Colonic mucosa (tissue), 4 donors: ENCODE data around the gene FARP1. TPM values are rescaled to one million over a fixed set of nuclear protein-coding genes. Genes with fewer than 3 reads are reported as not detected.
A peak's percentile ranks its signal among the peaks of the same experiment; 100 is the strongest.

ENCODE experiments used
- DNase-seq: peaks from one replicate; pipeline ENCODE4 v3.0.0-alpha.2; 2020
- H3K27ac ChIP-seq: fragments of 200-600 bp; one replicate; pipeline ENCODE4 v1.8.0; 2021
- H3K27me3 ChIP-seq: fragments of 200-600 bp; one replicate; pipeline ENCODE4 v1.8.0; 2021
- H3K36me3 ChIP-seq: fragments of 200-600 bp; one replicate; pipeline ENCODE4 v1.8.0; 2021
- H3K4me1 ChIP-seq: fragments of 200-600 bp; one replicate; pipeline ENCODE4 v1.8.0; 2021; ENCODE audit warnings: mild to moderate bottlenecking
- H3K4me3 ChIP-seq: fragments of 200-600 bp; one replicate; pipeline ENCODE4 v1.8.0; 2021
- H3K9ac ChIP-seq, 2 donors: one replicate each; pipeline ENCODE4 v1.7.0; 2013; ENCODE audit warnings: control low read depth in 2 of 2, low read depth in 2 of 2, low read length in 2 of 2
- H3K9me3 ChIP-seq: fragments of 200-600 bp; one replicate; pipeline ENCODE4 v1.8.0; 2021
- intact Hi-C: fragments of 100-400 bp; cut with DNase I; formaldehyde crosslinking; loops from one replicate; pipeline ENCODE4 v1.14.1; 2022
- total RNA-seq, 2 donors: library from RNA; stranded (reverse); fragmentation: NEBNext Ultra II Directional in 1 of 2; extraction: Animal tissue kit (Norgen Biotek cat#: 25700) in 1 of 2; gene quantifications; one replicate each; pipeline ENCODE4 v1.2.1, GENCODE V29; 2021
- TF ChIP-seq, protein P1 (sequence below): fragments of 200-600 bp; IDR thresholded peaks from one replicate; pipeline ENCODE4 v1.8.0; 2022; ENCODE audit warnings: antibody characterized with exemption, mild to moderate bottlenecking
- donor health status: healthy.
- donor health status: DM: no; HTN: no; CAD: no.
- donor health status: DM: no; HTN: no; CAD: no.

The FARP1 gene
- total RNA-seq, 2 donors from 2014 or later, result 39.1 to 53.5 TPM

DNA sequence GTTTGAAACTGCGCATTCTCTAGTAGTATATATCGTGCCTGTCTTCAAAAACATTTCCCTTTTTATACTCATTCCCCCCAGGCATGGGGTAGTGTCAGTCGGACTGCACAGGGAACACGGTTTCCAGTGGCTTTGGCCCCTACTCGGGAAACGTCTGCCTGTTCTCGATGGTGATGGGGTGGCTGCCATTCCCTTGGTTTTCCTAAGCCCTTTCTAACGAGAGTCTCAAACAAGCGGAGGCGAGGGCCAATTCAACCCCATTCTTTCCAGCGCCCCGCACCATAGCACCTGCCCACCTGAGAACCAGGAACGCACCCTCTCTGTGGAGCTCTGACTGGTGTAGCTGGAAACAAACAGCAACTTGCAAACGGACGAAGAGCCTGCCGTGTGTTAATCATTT lies 306.4 kb downstream of the FARP1 start:
- no peak overlapping the region for H3K9ac ChIP-seq
- TF ChIP-seq, protein P1, sequence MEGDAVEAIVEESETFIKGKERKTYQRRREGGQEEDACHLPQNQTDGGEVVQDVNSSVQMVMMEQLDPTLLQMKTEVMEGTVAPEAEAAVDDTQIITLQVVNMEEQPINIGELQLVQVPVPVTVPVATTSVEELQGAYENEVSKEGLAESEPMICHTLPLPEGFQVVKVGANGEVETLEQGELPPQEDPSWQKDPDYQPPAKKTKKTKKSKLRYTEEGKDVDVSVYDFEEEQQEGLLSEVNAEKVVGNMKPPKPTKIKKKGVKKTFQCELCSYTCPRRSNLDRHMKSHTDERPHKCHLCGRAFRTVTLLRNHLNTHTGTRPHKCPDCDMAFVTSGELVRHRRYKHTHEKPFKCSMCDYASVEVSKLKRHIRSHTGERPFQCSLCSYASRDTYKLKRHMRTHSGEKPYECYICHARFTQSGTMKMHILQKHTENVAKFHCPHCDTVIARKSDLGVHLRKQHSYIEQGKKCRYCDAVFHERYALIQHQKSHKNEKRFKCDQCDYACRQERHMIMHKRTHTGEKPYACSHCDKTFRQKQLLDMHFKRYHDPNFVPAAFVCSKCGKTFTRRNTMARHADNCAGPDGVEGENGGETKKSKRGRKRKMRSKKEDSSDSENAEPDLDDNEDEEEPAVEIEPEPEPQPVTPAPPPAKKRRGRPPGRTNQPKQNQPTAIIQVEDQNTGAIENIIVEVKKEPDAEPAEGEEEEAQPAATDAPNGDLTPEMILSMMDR, result no peak
- DNase-seq, result no peak
- no peaks in the 10 kb centered on the region for H3K4me1 ChIP-seq
- H3K4me3 ChIP-seq, result no peak overlapping the region
- H3K27ac ChIP-seq, result no peak overlapping the region
- H3K36me3 ChIP-seq, result peaks cover 8% of the 10 kb centered on the region
- intact Hi-C loops, result loop anchor here (5.0 kb wide), 2 partner anchors 203 to 393 kb away; no protein-coding TSS in a partner anchor
- no peaks in the 10 kb centered on the region for H3K9me3 ChIP-seq
- H3K27me3 ChIP-seq, result no peaks in the 10 kb centered on the region

DNA sequence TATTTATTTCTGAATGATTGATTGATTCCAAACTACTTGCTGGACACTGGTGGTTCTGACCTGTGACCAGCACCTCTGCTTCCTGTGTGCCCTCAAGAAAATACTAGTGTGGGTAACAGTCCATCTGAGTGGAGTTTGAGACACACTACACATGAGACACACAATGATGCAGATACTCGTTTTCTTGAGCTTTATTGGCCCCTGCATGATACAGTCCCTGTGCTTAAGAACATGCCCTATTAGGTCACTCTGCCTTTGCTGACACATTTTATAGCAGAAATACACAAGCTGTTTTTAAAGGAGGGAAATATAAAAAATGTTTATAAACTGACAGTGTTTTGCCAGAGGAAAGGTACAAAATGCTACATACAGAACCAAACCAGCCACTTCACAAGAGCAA lies 307.1 kb downstream of the FARP1 start:
- H3K27me3 ChIP-seq, result no peaks in the 10 kb centered on the region
- intact Hi-C loops, result no loop called here
- TF ChIP-seq, protein P1, result no peak
- H3K36me3 ChIP-seq, result peaks cover 8% of the 10 kb centered on the region
- no peak overlapping the region for H3K4me3 ChIP-seq
- no peak for DNase-seq
- H3K27ac ChIP-seq, result no peak overlapping the region
- no peaks in the 10 kb centered on the region for H3K4me1 ChIP-seq
- H3K9ac ChIP-seq, result no peak overlapping the region
- no peaks in the 10 kb centered on the region for H3K9me3 ChIP-seq

DNA sequence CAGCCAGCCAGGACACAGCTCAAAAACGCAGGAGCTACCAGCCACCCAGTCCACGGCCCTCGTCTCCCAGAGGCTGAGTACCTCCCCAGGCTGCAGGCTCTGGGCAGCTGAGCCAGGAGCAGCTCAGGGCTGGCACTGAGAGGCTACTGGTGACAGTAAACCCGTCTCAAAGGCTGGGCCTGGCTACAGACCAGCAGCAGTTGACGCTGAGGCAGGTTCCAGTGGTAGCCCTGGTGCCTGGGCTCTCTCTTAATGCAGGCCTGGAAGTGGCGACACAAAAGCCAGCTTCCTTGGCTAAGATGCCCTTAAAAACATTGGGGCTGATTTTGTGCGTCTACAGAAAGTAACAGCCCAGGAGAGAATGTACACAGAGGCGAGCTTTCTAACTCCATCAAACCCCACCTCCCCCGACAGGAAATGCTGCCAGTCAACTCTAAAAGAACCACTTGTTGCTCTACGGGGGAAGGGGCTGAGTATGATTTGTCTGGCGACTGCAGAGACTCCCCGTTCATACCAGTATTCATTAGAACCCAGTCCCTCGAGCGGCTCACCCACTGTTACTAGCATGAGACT lies 307.7 kb downstream of the FARP1 start:
- TF ChIP-seq, protein P1, result no peak
- DNase-seq, result no peak
- Histone ChIP-seq H3K4me1 (no peaks in the 10 kb centered on the region), H3K27ac (no peak overlapping the region), H3K36me3 (peaks cover 9% of the 10 kb centered on the region), H3K27me3 (no peaks in the 10 kb centered on the region), H3K9me3 (no peaks in the 10 kb centered on the region), H3K4me3 (no peak overlapping the region), H3K9ac (peak overlapping the region in 1 of 2 donors; percentile 1)
- intact Hi-C loops, result no loop called here

DNA sequence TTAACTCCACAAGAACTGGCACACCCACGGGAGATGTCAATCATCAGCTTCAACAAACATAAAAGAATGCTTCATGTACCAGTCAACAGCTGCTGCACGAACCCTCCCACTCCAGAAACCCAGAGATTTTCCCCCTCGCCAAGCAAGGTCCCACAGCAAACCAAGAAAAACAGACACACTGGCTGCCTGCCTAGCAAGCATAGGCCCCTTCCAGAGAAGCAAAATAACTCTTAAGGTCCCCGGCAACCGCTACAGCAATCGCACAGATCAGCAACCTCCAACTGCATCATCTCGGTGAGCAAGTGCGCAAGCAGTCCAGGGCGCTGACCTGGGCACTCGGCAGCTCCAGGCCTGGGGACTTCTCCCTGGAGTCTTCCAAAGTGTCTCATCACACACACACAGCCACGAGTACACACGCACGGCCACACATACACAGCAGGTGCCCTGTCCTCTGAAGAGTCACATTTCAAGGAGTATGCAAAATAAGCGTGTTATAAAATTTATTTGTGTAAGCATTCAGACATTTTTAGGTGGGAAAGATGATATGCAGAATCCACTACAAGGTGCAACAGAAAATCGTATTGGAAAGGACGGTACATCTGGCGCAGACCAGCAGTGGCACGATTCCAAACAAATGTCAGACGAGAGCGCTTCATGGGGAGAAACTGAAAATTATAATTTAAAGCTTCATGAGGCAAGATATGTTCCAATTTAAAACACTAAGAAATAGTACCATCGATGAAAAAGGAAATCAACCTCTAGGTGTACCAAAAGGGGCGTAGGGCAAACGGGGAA lies 309.0 kb downstream of the FARP1 start:
- H3K9me3 ChIP-seq, result no peaks in the 10 kb centered on the region
- H3K4me3 ChIP-seq, result no peak overlapping the region
- DNase-seq, result no peak
- no peaks in the 10 kb centered on the region for H3K27me3 ChIP-seq
- peak overlapping the region in 1 of 2 donors; percentile 14 for H3K9ac ChIP-seq
- H3K27ac ChIP-seq, result no peak overlapping the region
- intact Hi-C loops, result no loop called here
- no peaks in the 10 kb centered on the region for H3K4me1 ChIP-seq
- peaks cover 12% of the 10 kb centered on the region for H3K36me3 ChIP-seq
- TF ChIP-seq, protein P1, result no peak

DNA sequence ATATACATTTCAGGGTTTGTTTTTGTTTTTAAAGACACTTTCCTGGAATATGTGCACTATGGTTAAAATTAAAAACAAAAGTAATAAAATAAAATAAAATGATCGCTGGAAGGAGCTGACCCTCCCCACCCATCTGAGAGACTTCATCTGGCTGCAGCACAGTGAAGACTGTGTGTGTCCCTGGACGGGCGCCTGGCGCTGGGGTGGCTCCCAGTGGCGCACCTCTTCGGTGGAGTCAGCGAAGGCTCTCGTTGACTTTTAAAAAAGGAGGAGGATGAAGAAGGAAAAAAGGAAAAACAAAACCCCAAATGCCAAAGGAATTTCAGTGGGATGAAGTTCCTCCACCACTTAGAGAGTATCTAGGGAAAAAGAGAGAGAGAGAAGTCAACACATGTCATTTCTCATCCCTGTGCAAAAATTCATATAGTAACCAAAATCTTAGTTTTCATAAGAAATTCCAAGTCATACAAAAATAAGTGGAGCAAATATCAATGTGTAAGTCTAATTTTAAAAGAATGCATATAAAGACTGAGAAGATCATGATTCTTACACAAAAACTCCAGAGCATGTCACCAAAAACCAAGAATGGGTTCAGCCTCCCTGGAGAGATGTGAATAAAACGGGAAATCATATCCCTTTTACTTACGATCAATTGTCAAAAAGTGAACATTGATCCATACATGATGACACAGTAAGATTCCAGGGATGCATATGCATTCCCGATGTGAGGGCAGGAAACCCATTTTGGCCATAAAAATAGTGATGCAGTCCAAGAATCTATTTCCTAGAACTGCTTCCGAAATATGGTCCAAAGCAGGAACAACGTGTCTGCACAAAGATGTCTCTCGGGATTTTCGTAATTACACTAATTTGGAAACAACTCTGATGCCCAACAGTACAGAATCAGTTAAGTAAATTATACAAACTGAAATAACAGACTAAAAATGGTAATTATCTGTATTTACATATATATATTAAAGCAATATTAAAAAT lies 310.3 kb downstream of the FARP1 start:
- TF ChIP-seq, protein P1, result no peak
- Histone ChIP-seq H3K9me3 (no peaks in the 10 kb centered on the region), H3K4me1 (no peaks in the 10 kb centered on the region), H3K27ac (no peak overlapping the region), H3K36me3 (peaks cover 7% of the 10 kb centered on the region), H3K4me3 (no peak overlapping the region), H3K9ac (no peak overlapping the region), H3K27me3 (no peaks in the 10 kb centered on the region)
- no peak for DNase-seq
- intact Hi-C loops, result no loop called here
